Activated T-cell treated with anti-CD3 and anti-CD28 coated beads, Interleukin-2, amount 50 U/mL, for 72 hours (primary cell): ENCODE results near the gene ELN. TPM values are rescaled to one million over a fixed set of nuclear protein-coding genes. Genes with fewer than 3 reads are reported as not detected.

Source experiments
- ATAC-seq, 2 donors: fragments of 150-1000 bp; cut with Tn5 transposase; replicated peaks in 1 of 2; 2 replicates each; pipeline ENCODE4 v1.10.0; 2021; ENCODE audit warnings: moderate library complexity in 2 of 2, mild to moderate bottlenecking in 1 of 2
- DNase-seq, 2 donors: peaks; one replicate each; pipeline ENCODE4 v3.0.0; 2021 to 2022; ENCODE audit warnings: mixed read lengths in 1 of 2
- H3K27ac Mint-ChIP-seq: one replicate; pipeline ENCODE4 v1.8.0; 2022; ENCODE audit warnings: mild to moderate bottlenecking, moderate library complexity, mixed read lengths
- H3K27me3 Mint-ChIP-seq: one replicate; pipeline ENCODE4 v1.8.0; 2022; ENCODE audit warnings: low read depth, mixed read lengths
- H3K36me3 Mint-ChIP-seq, 2 donors: one replicate each; pipeline ENCODE4 v1.8.0; 2022; ENCODE audit warnings: mixed read lengths in 2 of 2, mild to moderate bottlenecking in 1 of 2; ENCODE audit not compliant: insufficient read depth in 2 of 2
- H3K4me1 Mint-ChIP-seq: one replicate; pipeline ENCODE4 v1.8.0; 2022; ENCODE audit warnings: low read depth, mixed read lengths
- H3K4me3 Mint-ChIP-seq, 2 donors: one replicate each; pipeline ENCODE4 v1.8.0; 2022; ENCODE audit warnings: mild to moderate bottlenecking in 2 of 2, mixed read lengths in 2 of 2, moderate library complexity in 2 of 2
- H3K9me3 Mint-ChIP-seq, 2 donors: one replicate each; pipeline ENCODE4 v1.8.0; 2022; ENCODE audit warnings: mixed read lengths in 2 of 2
- total RNA-seq, 2 donors: library from RNA; stranded (reverse); gene quantifications; one replicate each; pipeline ENCODE4 v1.2.3, GENCODE V29; 2022

ELN gene
- total RNA-seq, 2 donors from 2014 or later = not detected

DNA sequence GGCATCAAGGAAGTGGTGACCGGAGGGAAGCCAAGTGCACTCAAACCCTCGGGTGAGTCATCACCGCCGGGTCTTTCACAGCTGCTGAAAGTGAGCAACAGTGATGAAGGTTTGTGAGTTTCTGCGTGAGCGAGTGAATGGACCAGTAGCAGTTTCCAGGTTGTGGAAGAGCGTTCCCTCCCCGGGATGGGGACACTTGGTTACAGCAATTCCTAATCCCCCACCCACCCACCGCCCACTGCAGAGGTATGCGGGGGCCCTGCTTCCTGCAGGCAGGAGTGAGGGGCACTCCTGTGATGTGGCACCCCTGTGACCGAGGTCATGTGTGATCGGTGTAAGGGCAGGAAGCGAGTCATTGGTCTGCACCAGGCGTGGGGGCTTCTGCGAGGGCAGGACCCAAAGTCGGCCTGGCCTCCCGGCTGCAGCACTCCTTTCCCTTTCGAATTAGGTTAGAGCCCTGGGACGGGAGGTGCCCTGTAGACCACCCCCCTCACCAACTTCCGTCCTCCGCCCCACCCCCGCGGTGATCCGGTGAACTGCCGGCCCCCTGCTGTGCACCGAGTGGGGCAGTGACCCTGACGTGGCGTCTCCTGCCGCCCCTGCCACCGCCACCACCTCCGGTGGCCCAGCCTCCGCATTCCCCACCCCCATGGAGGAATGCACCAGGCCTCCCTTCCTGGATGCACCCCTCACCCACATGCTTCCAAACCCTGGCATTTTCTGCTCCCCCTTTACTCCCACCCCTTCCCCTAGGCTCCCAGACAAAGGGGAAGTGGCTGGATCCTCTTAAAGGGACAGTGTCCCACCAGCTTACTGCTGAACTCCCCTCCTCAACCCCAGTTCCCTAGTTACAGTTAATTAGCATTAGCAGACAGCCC lies 66.5 kb downstream of the ELN start:
- Mint-ChIP-seq H3K4me3 (peak overlapping the region; percentile 71 to 87), H3K27me3 (no peaks in the 10 kb centered on the region), H3K27ac (peak overlapping the region; percentile 65), H3K36me3 (peaks cover 4 to 7% of the 10 kb centered on the region in 2 donors), H3K9me3 (peaks cover 0 to 2% of the 10 kb centered on the region in 2 donors), H3K4me1 (peaks cover 24% of the 10 kb centered on the region)
- DNase-seq (peak; percentile 87 to 89), ATAC-seq (peak; percentile 91 to 94)

DNA sequence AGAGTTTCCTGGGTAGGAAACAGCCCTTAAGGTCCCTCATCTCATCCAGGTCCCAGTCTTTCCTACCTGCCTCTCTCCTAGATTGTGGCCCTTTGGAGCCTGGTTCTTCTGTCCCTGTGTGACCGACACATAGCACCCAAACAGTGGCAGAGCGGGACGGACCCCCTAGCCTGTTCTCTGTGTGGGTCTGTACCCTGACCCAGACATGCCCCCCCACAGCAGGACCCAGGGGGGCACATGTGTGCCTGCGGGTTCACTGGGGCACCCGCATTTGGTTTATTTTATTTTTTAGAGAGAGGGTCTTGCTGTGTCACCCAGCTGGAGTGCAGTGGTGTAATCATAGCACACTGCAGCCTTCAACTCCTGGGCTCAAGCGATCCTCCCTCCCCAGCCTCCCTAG lies 67.2 kb downstream of the ELN start:
- peak overlapping the region; percentile 65 for H3K27ac Mint-ChIP-seq
- H3K27me3 Mint-ChIP-seq = no peaks in the 10 kb centered on the region
- H3K4me3 Mint-ChIP-seq = peak overlapping the region; percentile 71 to 87
- H3K4me1 Mint-ChIP-seq = peaks cover 24% of the 10 kb centered on the region
- ATAC-seq = no peak
- peaks cover 0 to 2% of the 10 kb centered on the region in 2 donors for H3K9me3 Mint-ChIP-seq
- peaks cover 4 to 7% of the 10 kb centered on the region in 2 donors for H3K36me3 Mint-ChIP-seq
- DNase-seq = no peak

DNA sequence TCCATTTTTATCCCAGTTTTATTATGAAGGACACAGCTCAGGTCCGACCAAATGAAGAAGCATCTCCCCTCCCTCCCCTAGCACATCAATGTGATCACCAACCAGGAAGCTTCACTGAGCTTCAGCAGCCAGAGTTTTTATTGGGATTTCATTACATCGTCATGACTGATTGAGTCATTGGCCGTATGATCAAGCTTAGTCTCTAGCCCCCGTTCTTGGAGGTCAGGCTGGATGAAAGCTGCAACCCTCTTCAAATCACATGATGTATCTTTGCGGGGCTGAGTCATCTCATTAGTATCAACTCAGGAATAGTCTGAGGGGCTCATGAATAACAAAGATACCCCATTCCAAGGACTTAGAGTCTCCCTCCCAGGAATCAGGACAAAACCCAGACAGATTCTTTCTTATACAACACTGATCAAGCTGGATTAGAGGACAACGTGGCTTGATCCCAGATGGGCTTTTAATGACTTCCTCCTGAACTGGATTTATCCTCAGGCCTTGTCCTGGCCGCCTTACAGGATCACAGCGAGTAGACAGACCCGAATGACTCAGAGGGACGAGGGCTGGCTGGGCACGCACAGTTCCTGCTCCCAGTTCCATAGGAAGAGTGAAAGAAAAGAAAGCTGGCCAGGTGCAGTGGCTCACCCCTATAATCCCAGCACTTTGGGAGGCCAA lies 70.1 kb downstream of the ELN start:
- Mint-ChIP-seq H3K27ac (no peak overlapping the region), H3K36me3 (peaks cover 4 to 7% of the 10 kb centered on the region in 2 donors), H3K9me3 (peaks cover 0 to 2% of the 10 kb centered on the region in 2 donors), H3K4me1 (peaks cover 18% of the 10 kb centered on the region), H3K4me3 (no peak overlapping the region), H3K27me3 (no peaks in the 10 kb centered on the region)
- DNase-seq (no peak), ATAC-seq (no peak)

DNA sequence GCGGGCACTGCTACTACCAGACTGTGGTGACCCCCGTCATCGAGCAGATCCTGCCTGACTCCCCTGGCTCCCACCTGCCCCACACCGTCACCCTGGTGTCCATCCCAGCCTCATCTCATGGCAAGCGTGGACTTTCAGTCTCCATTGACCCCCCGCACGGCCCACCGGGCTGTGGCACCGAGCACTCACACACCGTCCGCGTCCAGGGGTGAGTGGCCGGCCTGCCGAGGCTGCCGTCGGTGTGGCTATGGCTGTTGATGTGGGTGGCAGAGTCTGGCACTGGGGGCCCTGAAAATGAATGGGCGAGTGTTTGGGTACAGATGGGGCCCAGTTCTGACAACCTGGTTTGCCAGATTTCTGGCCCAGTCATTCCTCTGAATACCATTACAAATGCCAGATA lies 71.1 kb downstream of the ELN start:
- no peak for DNase-seq
- peaks cover 0 to 2% of the 10 kb centered on the region in 2 donors for H3K9me3 Mint-ChIP-seq
- H3K27ac Mint-ChIP-seq = no peak overlapping the region
- H3K36me3 Mint-ChIP-seq = peaks cover 4 to 7% of the 10 kb centered on the region in 2 donors
- no peaks in the 10 kb centered on the region for H3K27me3 Mint-ChIP-seq
- H3K4me3 Mint-ChIP-seq = no peak overlapping the region
- ATAC-seq = no peak
- peaks cover 11% of the 10 kb centered on the region for H3K4me1 Mint-ChIP-seq

DNA sequence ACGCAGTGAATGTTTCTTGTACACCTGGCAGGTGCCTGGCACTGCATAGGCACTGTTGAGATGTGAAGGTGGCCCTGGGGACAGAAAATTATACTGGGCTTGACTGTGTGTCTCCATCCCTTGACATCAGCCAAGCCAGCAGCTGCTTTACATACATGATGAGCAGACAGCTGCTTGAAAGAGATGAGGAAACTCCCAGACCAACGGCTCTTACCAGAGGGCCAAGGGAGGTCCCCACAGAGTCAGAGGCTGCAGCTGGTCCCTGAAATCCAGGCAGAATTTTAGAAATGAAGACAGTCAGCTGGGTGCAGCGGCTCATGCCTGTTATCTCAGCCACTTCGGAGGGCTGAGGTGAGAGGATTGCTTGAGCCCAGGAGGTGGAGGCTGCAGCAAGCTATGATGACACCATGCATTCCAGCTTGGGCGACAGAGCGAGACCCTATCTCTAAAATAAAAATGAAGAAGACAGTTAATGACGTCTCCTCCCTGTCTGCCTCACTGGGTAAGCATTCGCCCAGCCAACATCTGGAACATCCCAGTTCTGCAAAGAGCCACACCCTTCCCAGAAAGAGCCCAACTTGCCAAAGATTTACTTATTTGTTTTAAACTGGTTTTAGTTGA lies 73.2 kb downstream of the ELN start:
- Mint-ChIP-seq H3K27ac (no peak overlapping the region), H3K4me3 (no peak overlapping the region), H3K36me3 (peaks cover 4 to 7% of the 10 kb centered on the region in 2 donors), H3K9me3 (peaks cover 0 to 2% of the 10 kb centered on the region in 2 donors), H3K4me1 (no peaks in the 10 kb centered on the region), H3K27me3 (no peaks in the 10 kb centered on the region)
- DNase-seq = no peak
- no peak for ATAC-seq

DNA sequence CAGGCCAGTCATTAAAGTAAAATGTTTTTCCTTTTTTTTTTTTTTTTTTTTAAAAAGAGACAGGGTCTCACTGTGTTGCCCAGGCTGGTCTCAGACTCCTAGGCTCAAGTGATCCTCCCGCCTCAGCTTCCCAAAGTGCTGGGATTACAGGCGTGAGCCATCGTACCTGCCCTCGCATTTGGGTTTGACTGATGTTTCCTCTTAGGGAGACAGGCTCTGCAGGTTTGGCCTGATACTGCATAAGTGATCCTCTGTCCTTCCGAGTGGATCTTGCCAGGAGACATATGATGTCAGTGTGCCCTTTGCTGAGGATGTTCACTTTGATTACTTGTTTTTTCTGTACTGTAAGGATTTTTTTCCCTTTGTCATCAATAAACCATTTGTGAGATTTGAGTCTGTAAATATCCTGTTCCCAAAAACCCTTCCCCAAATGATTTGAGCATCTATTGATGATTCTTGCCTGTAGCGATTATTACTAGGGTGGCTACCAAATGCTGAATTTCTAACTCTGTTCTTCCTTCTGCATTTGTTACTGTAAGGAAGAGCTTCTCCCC lies 75.3 kb downstream of the ELN start:
- no peaks in the 10 kb centered on the region for H3K9me3 Mint-ChIP-seq
- H3K36me3 Mint-ChIP-seq = peaks cover 0 to 2% of the 10 kb centered on the region in 2 donors
- no peaks in the 10 kb centered on the region for H3K27me3 Mint-ChIP-seq
- DNase-seq (no peak), ATAC-seq (no peak)
- H3K27ac Mint-ChIP-seq = no peak overlapping the region
- H3K4me1 Mint-ChIP-seq = no peaks in the 10 kb centered on the region
- H3K4me3 Mint-ChIP-seq = no peak overlapping the region

DNA sequence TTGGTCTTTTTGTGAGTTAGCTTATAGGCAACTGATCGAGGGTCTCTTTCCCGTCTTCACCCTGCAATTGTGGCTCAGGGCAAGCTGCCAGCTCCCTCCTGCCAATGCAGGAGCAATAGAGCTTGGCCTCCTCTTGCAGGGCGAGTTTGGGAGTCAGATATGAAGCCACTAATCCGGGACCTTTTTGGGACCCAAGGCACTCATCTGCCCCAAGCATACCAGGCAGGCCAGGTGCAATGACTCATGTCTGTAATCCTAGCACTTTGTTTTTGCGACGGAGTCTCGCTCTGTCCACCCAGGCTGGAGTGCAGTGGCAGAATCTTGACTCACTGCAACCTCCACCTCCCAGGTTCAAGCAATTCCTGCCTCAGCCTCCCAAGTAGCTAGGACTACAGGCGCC lies 76.7 kb downstream of the ELN start:
- no peak overlapping the region for H3K27ac Mint-ChIP-seq
- no peaks in the 10 kb centered on the region for H3K27me3 Mint-ChIP-seq
- no peak for DNase-seq
- H3K36me3 Mint-ChIP-seq = peaks cover 0 to 5% of the 10 kb centered on the region in 2 donors
- H3K4me1 Mint-ChIP-seq = no peaks in the 10 kb centered on the region
- H3K4me3 Mint-ChIP-seq = no peak overlapping the region
- no peak for ATAC-seq
- no peaks in the 10 kb centered on the region for H3K9me3 Mint-ChIP-seq

DNA sequence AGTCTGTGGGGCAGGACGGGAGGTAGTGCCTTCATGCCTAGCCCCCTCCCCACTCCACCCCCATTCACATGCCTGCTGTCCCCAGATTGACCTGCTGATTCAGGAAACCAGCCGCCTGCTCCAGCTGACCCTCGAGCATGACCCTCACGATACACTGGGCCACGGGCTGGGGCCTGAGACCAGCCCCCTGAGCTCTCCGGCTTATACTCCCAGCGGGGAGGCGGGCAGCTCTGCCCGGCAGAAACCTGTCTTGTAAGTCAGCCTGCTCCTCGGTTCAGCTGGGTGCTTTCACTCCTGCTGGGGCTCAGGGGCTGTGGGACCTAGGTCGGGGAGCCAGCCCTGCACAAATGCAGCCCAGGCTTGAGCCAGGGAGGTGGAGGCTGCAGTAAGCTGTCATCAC lies 78.0 kb downstream of the ELN start:
- peaks cover 0 to 5% of the 10 kb centered on the region in 2 donors for H3K36me3 Mint-ChIP-seq
- H3K27ac Mint-ChIP-seq = no peak overlapping the region
- no peak overlapping the region for H3K4me3 Mint-ChIP-seq
- no peak for ATAC-seq
- no peak for DNase-seq
- H3K4me1 Mint-ChIP-seq = no peaks in the 10 kb centered on the region
- no peaks in the 10 kb centered on the region for H3K27me3 Mint-ChIP-seq
- no peaks in the 10 kb centered on the region for H3K9me3 Mint-ChIP-seq

DNA sequence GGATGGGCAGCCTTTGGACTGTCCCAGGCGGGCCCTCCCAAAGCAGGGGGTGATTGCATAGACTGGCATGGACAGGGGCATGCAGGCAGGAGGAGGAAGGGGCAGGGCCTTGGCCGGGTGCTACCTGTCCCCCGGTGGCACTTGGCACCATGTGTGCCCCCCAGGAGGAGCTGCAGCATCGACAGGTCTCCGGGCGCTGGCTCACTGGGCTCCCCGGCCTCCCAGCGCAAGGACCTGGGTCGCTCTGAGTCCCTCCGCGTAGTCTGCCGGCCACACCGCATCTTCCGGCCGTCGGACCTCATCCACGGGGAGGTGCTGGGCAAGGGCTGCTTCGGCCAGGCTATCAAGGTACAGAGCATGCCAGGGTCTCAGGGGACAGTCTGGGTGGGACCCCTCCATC lies 78.9 kb downstream of the ELN start:
- Mint-ChIP-seq H3K27me3 (no peaks in the 10 kb centered on the region), H3K4me1 (no peaks in the 10 kb centered on the region), H3K27ac (no peak overlapping the region), H3K9me3 (no peaks in the 10 kb centered on the region), H3K36me3 (peaks cover 0 to 5% of the 10 kb centered on the region in 2 donors), H3K4me3 (no peak overlapping the region)
- DNase-seq (no peak), ATAC-seq (no peak)

DNA sequence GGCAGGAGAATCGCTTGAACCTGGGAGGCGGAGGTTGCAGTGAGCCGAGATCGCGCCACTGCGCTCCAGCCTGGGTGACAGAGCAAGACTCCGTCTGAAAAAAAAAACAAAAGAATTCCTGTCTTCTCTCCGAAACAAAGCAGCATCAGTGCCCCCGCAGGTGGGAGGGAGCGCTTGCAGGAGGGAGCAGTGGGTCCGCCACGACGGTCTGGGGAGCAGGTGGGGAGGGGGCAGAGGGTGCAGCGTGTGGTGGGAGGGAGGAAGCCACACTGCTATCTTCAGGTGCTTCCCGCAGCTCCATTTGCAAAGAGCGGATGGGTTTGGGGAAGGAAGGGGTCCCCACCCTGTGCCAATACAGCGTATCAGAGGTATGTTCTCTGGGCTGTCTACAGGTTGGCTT lies 87.4 kb downstream of the ELN start:
- Mint-ChIP-seq H3K4me3 (no peak overlapping the region), H3K36me3 (peaks cover 2 to 3% of the 10 kb centered on the region in 2 donors), H3K9me3 (no peaks in the 10 kb centered on the region), H3K27ac (no peak overlapping the region), H3K27me3 (no peaks in the 10 kb centered on the region), H3K4me1 (no peaks in the 10 kb centered on the region)
- DNase-seq = no peak
- ATAC-seq = no peak

DNA sequence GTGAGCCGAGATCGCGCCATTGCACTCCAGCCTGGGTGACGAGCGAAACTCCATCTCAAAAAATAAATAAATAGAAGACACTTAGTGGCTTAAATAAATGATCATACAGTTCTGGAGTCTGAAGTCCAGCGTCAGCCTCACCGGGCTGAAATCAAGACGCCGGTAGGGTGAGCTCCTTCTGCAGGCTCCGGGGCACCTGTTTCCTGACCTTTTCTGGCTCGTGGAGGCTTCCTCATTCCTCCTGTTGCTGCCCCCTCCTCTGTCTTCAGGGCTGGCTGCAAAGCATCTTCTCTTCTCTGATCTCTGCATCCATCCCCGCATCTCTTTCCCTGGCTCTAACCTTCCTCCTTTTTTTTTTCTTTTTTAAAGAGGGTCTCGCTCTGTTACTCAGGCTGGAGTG lies 88.4 kb downstream of the ELN start:
- Mint-ChIP-seq H3K27ac (no peak overlapping the region), H3K4me3 (no peak overlapping the region), H3K4me1 (no peaks in the 10 kb centered on the region), H3K9me3 (no peaks in the 10 kb centered on the region), H3K27me3 (no peaks in the 10 kb centered on the region), H3K36me3 (peaks cover 2 to 3% of the 10 kb centered on the region in 2 donors)
- no peak for DNase-seq
- no peak for ATAC-seq
